HCT116 (cell line): ENCODE data around the gene RBPJ. TPM values are rescaled to one million over a fixed set of nuclear protein-coding genes. Genes with fewer than 3 reads are reported as not detected.

Experiments
- ATAC-seq: fragments of 200-7000 bp; cut with Tn5 transposase; 2 replicates; pipeline ENCODE4 v1.9.1; 2020; ENCODE audit warnings: mild to moderate bottlenecking, moderate library complexity
- BruUV-seq: library from RNA; stranded (reverse); fragments of 400-500 nt; replicated peaks from 2 replicates; lab custom pipeline; 2021; lab: Mats Ljungman, UMichigan
- CTCF ChIA-PET: fragments of 300-600 bp; sonication (Branson Sonifier 250); formaldehyde crosslinking; loops from one replicate; lab custom pipeline; 2021; ENCODE audit warnings: antibody characterized with exemption; lab: Charles Lee
- POLR2A ChIA-PET: fragments of 300-600, 350-600 bp; sonication (Branson Sonifier 250); formaldehyde crosslinking; loops from one replicate; lab custom pipeline; 2021; ENCODE audit warnings: antibody characterized with exemption; lab: Charles Lee
- RAD21 ChIA-PET, 2 experiments: fragments of 300-600 bp; sonication (Branson Sonifier 250); formaldehyde crosslinking; loops; one replicate each; lab custom pipeline; 2023; ENCODE audit warnings: low total read pairs in 2 of 2; ENCODE audit not compliant: uncharacterized antibody in 2 of 2, unreplicated experiment in 2 of 2, low non-redundant PET in 1 of 2; lab: Charles Lee
- DNase-seq: peaks from one replicate; pipeline ENCODE4 v3.0.0-alpha.2; 2010; ENCODE audit warnings: low read depth, low spot score
- H2AFZ ChIP-seq: fragments of 200-600 bp; shearing (Covaris generic), sonication (generic); 2 replicates; pipeline ENCODE4 v1.6.1; 2017; ENCODE audit warnings: low read depth, mixed run types, mixed read lengths, antibody characterized with exemption, low read length; ENCODE audit not compliant: poor library complexity, severe bottlenecking
- H3K27ac ChIP-seq: 2 replicates; pipeline ENCODE4 v1.5.1; 2012; ENCODE audit warnings: low read depth, low read length
- H3K27me3 ChIP-seq: fragments of 200-600 bp; sonication (generic); 2 replicates; pipeline ENCODE4 v1.6.1; 2016; ENCODE audit warnings: mixed run types, low read length, mixed read lengths; ENCODE audit not compliant: insufficient read depth
- H3K36me3 ChIP-seq, 2 experiments: fragments of 200-500 bp in 1 of 2; fragments of 200-600 bp in 1 of 2; sonication (Bioruptor generic) in 1 of 2; sonication (generic) in 1 of 2; 2 replicates each; pipeline versions ENCODE4 v1.5.1 to v1.6.1; 2014 to 2016; ENCODE audit warnings: low read length in 2 of 2, inconsistent platforms in 1 of 2, mixed read lengths in 1 of 2, mixed run types in 1 of 2; ENCODE audit not compliant: insufficient read depth in 2 of 2, control insufficient read depth in 1 of 2
- H3K4me1 ChIP-seq, 2 experiments: fragments of 200-600 bp in 1 of 2; sonication (generic) in 1 of 2; 2 replicates each; pipeline versions ENCODE4 v1.5.1 to v1.6.1; 2012 to 2017; ENCODE audit warnings: low read length in 2 of 2, inconsistent platforms in 1 of 2, mild to moderate bottlenecking in 1 of 2, mixed read lengths in 1 of 2, mixed run types in 1 of 2, moderate library complexity in 1 of 2; ENCODE audit not compliant: insufficient read depth in 2 of 2, control insufficient read depth in 1 of 2
- H3K4me2 ChIP-seq: fragments of 200-600 bp; sonication (generic); 2 replicates; pipeline ENCODE4 v1.6.1; 2017; ENCODE audit warnings: mixed run types, low read length, mixed read lengths
- H3K4me3 ChIP-seq, 2 experiments: fragments of 200-600 bp in 1 of 2; sonication (generic) in 1 of 2; replicated peaks in 1 of 2; 2 replicates each; pipeline ENCODE4 v1.5.1; 2011 to 2016; ENCODE audit warnings: low read length in 2 of 2, control low read depth in 1 of 2, low read depth in 1 of 2, mild to moderate bottlenecking in 1 of 2, mixed read lengths in 1 of 2, mixed run types in 1 of 2
- H3K79me2 ChIP-seq: fragments of 200-600 bp; sonication (generic); 2 replicates; pipeline ENCODE4 v1.6.1; 2017; ENCODE audit warnings: mild to moderate bottlenecking, mixed run types, low read length, moderate library complexity, mixed read lengths; ENCODE audit not compliant: insufficient read depth
- H3K9ac ChIP-seq: fragments of 200-600 bp; sonication (generic); 2 replicates; pipeline ENCODE4 v1.6.1; 2016; ENCODE audit warnings: low read length, mixed read lengths
- H3K9me2 ChIP-seq: fragments of 200-600 bp; sonication (generic), shearing (Covaris generic); 2 replicates; pipeline ENCODE4 v1.6.1; 2017; ENCODE audit warnings: mixed run types, mild to moderate bottlenecking, moderate library complexity; ENCODE audit not compliant: insufficient read depth
- H3K9me3 ChIP-seq, 2 experiments: fragments of 200-500 bp in 1 of 2; fragments of 200-600 bp in 1 of 2; sonication (Bioruptor generic) in 1 of 2; sonication (generic) in 1 of 2; 2 replicates each; pipeline ENCODE4 v1.6.1; 2014 to 2017; ENCODE audit warnings: low read length in 2 of 2, mixed read lengths in 2 of 2, inconsistent platforms in 1 of 2, low read depth in 1 of 2, mild to moderate bottlenecking in 1 of 2, mixed run types in 1 of 2, moderate library complexity in 1 of 2; ENCODE audit not compliant: control insufficient read depth in 1 of 2, insufficient read depth in 1 of 2
- H4K20me1 ChIP-seq: fragments of 200-600 bp; sonication (generic), shearing (Covaris generic); 2 replicates; pipeline ENCODE4 v1.6.1; 2017; ENCODE audit warnings: mixed run types, mild to moderate bottlenecking, moderate library complexity; ENCODE audit not compliant: insufficient read depth
- CBX3 ChIP-seq: IDR thresholded peaks from 2 replicates; pipeline ENCODE4 v1.6.1; 2012; ENCODE audit warnings: low read depth
- CEBPB ChIP-seq: IDR thresholded peaks from 2 replicates; pipeline ENCODE4 v1.6.1; 2012; ENCODE audit warnings: low read depth
- EGR1 ChIP-seq: IDR thresholded peaks from 2 replicates; pipeline ENCODE4 v1.6.1; 2012; ENCODE audit warnings: low read depth
- ELF1 ChIP-seq: IDR thresholded peaks from 2 replicates; pipeline ENCODE4 v1.6.1; 2012; ENCODE audit warnings: low read depth, borderline replicate concordance
- EZH2 ChIP-seq: fragments of 200-600 bp; sonication (generic); IDR thresholded peaks from 2 replicates; pipeline ENCODE4 v1.6.1; 2017; ENCODE audit warnings: antibody characterized with exemption, mixed run types
- EZH2phosphoT487 ChIP-seq: fragments of 200-600 bp; IDR thresholded peaks from 2 replicates; pipeline ENCODE4 v1.6.1; 2018; ENCODE audit warnings: antibody characterized with exemption, borderline replicate concordance
- FOSL1 ChIP-seq: IDR thresholded peaks from 2 replicates; pipeline ENCODE4 v1.6.1; 2012; ENCODE audit warnings: low read depth
- MAX ChIP-seq: IDR thresholded peaks from 2 replicates; pipeline ENCODE4 v1.6.1; 2012
- POLR2A ChIP-seq: IDR thresholded peaks from 2 replicates; pipeline ENCODE4 v1.7.0; 2011; ENCODE audit warnings: borderline replicate concordance; ENCODE audit not compliant: insufficient read depth, insufficient read length; ENCODE audit errors: extremely low read depth
- POLR2AphosphoS5 ChIP-seq: IDR thresholded peaks from 2 replicates; pipeline ENCODE4 v1.6.1; 2011; ENCODE audit warnings: mild to moderate bottlenecking, low read depth, low read length, moderate library complexity
- RAD21 ChIP-seq: IDR thresholded peaks from 2 replicates; pipeline ENCODE4 v1.6.1; 2012; ENCODE audit warnings: low read depth, mild to moderate bottlenecking
- SIN3A ChIP-seq: IDR thresholded peaks from 2 replicates; pipeline ENCODE4 v1.6.1; 2012; ENCODE audit warnings: low read depth
- SP1 ChIP-seq: IDR thresholded peaks from 2 replicates; pipeline ENCODE4 v1.6.1; 2012; ENCODE audit warnings: low read depth
- SRF ChIP-seq: IDR thresholded peaks from 2 replicates; pipeline ENCODE4 v1.6.1; 2012; ENCODE audit warnings: low read depth
- TCF7L2 ChIP-seq: IDR thresholded peaks from 2 replicates; pipeline ENCODE4 v1.7.0; 2011; ENCODE audit warnings: borderline replicate concordance, inconsistent platforms; ENCODE audit not compliant: insufficient read depth, insufficient read length; ENCODE audit errors: extremely low read depth
- YY1 ChIP-seq: IDR thresholded peaks from 2 replicates; pipeline ENCODE4 v1.6.1; 2011; ENCODE audit warnings: low read length, low read depth, moderate library complexity, mild to moderate bottlenecking; ENCODE audit not compliant: insufficient replicate concordance; ENCODE audit errors: extremely low read depth
- ZFX ChIP-seq: fragments of 450-650 bp; IDR thresholded peaks from 2 replicates; pipeline ENCODE4 v1.6.1; 2017
- ZNF274 ChIP-seq: fragments of 200-500 bp; sonication (Bioruptor generic); IDR thresholded peaks from 2 replicates; pipeline ENCODE4 v1.6.1; 2014; ENCODE audit warnings: mild to moderate bottlenecking, low read depth, low read length, inconsistent platforms
- intact Hi-C: fragments of 100-400 bp; cut with micrococcal nuclease; formaldehyde crosslinking; loops from 2 replicates; pipeline ENCODE4 v1.10.0; 2022
- total RNA-seq: library from RNA; stranded (reverse); gene quantifications from one replicate; pipeline ENCODE4 v1.2.1, GENCODE V29; 2021; ENCODE audit not compliant: unreplicated experiment
- TF ChIP-seq, protein P1 (sequence below), 3 experiments: fragments of 200-600 bp in 1 of 3; sonication (generic) in 1 of 3; IDR thresholded peaks in 2 of 3; conservative IDR thresholded peaks in 1 of 3; 2 replicates each; pipeline ENCODE4 v1.5.1; 2012 to 2017; ENCODE audit warnings: low read depth in 2 of 3, low read length in 2 of 3, antibody characterized with exemption in 1 of 3, borderline replicate concordance in 1 of 3, control low read depth in 1 of 3, mild to moderate bottlenecking in 1 of 3, mixed read lengths in 1 of 3, mixed run types in 1 of 3, moderate library complexity in 1 of 3; ENCODE audit not compliant: insufficient read depth in 1 of 3
- TF ChIP-seq, protein P2 (sequence below): IDR thresholded peaks from 2 replicates; pipeline ENCODE4 v1.6.1; 2012; ENCODE audit warnings: low read depth

RBPJ gene
- total RNA-seq, 1 experiment from 2014 or later: 72.7 TPM

DNA sequence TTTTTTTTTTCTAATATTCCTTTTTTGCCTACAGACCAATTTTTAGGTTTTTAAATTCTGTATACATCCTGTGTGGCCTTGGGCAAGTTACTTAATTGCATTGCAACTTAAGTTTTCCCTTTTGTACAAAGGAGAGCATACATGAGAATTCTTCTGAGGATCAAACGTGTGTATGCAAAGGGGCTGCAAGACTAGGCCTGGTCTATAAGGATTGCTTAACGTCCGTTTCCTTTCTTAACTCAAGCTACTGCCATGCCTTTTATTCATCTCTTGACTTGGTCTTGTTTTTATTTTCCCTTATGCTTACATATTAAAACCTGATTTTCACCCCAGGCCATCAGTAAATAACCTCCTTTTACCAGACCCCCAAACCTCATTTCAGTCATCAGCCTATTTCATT, 13.6 kb downstream of the RBPJ start:
- Histone ChIP-seq H4K20me1 (peaks cover 30% of the 10 kb centered on the region; the same call in 1 of the 2 replicates), H3K4me1 (peaks cover 0 to 11% of the 10 kb centered on the region in 2 experiments; a peak in 2 of 4 replicates), H3K27ac (no peak overlapping the region), H3K4me3 (no peak overlapping the region), H3K9me2 (no peaks in the 10 kb centered on the region), H3K4me2 (no peak overlapping the region), H3K9me3 (no peaks in the 10 kb centered on the region), H2AFZ (no peak overlapping the region), H3K9ac (no peak overlapping the region), H3K27me3 (no peaks in the 10 kb centered on the region), H3K36me3 (no peaks in the 10 kb centered on the region), H3K79me2 (peaks cover 97% of the 10 kb centered on the region)
- no TSS peak for BruUV-seq
- intact Hi-C loops: loop anchor here (5.0 to 10.0 kb wide), 3 partner anchors 73 to 410 kb away; no protein-coding TSS in a partner anchor
- no peak for ATAC-seq
- TF ChIP-seq ZNF274 (no peak), ZFX (no peak), FOSL1 (no peak), EZH2phosphoT487 (no peak), RAD21 (no peak), CBX3 (no peak), SP1 (no peak), YY1 (no peak), TCF7L2 (no peak), EGR1 (no peak), ELF1 (no peak), POLR2AphosphoS5 (no peak), POLR2A (no peak), SIN3A (no peak), SRF (no peak), CEBPB (no peak), MAX (no peak), EZH2 (no peak)
- TF ChIP-seq, protein P1, sequence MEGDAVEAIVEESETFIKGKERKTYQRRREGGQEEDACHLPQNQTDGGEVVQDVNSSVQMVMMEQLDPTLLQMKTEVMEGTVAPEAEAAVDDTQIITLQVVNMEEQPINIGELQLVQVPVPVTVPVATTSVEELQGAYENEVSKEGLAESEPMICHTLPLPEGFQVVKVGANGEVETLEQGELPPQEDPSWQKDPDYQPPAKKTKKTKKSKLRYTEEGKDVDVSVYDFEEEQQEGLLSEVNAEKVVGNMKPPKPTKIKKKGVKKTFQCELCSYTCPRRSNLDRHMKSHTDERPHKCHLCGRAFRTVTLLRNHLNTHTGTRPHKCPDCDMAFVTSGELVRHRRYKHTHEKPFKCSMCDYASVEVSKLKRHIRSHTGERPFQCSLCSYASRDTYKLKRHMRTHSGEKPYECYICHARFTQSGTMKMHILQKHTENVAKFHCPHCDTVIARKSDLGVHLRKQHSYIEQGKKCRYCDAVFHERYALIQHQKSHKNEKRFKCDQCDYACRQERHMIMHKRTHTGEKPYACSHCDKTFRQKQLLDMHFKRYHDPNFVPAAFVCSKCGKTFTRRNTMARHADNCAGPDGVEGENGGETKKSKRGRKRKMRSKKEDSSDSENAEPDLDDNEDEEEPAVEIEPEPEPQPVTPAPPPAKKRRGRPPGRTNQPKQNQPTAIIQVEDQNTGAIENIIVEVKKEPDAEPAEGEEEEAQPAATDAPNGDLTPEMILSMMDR (IDR thresholded peaks at IDR 0.05 in 2 of 3, conservative IDR thresholded peaks at IDR 0.05 in 1 of 3; ENCODE audit: borderline replicate concordance in 1 of 3, insufficient read depth in 1 of 3, low read depth in 2 of 3, low read length in 2 of 3): no peak
- TF ChIP-seq, protein P2, sequence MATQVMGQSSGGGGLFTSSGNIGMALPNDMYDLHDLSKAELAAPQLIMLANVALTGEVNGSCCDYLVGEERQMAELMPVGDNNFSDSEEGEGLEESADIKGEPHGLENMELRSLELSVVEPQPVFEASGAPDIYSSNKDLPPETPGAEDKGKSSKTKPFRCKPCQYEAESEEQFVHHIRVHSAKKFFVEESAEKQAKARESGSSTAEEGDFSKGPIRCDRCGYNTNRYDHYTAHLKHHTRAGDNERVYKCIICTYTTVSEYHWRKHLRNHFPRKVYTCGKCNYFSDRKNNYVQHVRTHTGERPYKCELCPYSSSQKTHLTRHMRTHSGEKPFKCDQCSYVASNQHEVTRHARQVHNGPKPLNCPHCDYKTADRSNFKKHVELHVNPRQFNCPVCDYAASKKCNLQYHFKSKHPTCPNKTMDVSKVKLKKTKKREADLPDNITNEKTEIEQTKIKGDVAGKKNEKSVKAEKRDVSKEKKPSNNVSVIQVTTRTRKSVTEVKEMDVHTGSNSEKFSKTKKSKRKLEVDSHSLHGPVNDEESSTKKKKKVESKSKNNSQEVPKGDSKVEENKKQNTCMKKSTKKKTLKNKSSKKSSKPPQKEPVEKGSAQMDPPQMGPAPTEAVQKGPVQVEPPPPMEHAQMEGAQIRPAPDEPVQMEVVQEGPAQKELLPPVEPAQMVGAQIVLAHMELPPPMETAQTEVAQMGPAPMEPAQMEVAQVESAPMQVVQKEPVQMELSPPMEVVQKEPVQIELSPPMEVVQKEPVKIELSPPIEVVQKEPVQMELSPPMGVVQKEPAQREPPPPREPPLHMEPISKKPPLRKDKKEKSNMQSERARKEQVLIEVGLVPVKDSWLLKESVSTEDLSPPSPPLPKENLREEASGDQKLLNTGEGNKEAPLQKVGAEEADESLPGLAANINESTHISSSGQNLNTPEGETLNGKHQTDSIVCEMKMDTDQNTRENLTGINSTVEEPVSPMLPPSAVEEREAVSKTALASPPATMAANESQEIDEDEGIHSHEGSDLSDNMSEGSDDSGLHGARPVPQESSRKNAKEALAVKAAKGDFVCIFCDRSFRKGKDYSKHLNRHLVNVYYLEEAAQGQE: no peak
- no peak for DNase-seq
- RAD21 ChIA-PET: no interaction called here
- CTCF ChIA-PET: no interaction called here
- POLR2A ChIA-PET: no interaction called here
